GM11168 (cell line): ENCODE measurements around the gene RNF44.

Source experiments
- in situ Hi-C: fragments of 300-500 bp; cut with MboI; formaldehyde crosslinking; loops from one replicate; pipeline ENCODE4 v1.12.0; 2022; ENCODE audit warnings: low sequenced_read_pairs; ENCODE audit not compliant: unreplicated experiment

Gene RNF44

GRCh38 chr5:176537554-176538229, 490 bp upstream of the RNF44 start:
- in situ Hi-C loops = no loop called here

GRCh38 chr5:176536132-176536901, 885 bp downstream of the RNF44 start:
- in situ Hi-C loops = no loop called here

- in situ Hi-C loops = no loop called here
These were observed 1.5 kb downstream of the RNF44 start for GRCh38 chr5:176535664-176536131.

- in situ Hi-C loops = no loop called here
These were observed 2.0 kb downstream of the RNF44 start for GRCh38 chr5:176535101-176535663.

- in situ Hi-C loops = no loop called here
These were observed 2.6 kb downstream of the RNF44 start for GRCh38 chr5:176534640-176535039.

- in situ Hi-C loops = no loop called here
These were observed 3.1 kb downstream of the RNF44 start for GRCh38 chr5:176533894-176534611.

GRCh38 chr5:176533390-176533789, 3.8 kb downstream of the RNF44 start:
- in situ Hi-C loops = no loop called here

- in situ Hi-C loops = no loop called here
These were observed 4.4 kb downstream of the RNF44 start for GRCh38 chr5:176532795-176533194.

GRCh38 chr5:176531902-176532493, 5.2 kb downstream of the RNF44 start:
- in situ Hi-C loops = no loop called here

GRCh38 chr5:176530983-176531901, 6.0 kb downstream of the RNF44 start:
- in situ Hi-C loops = no loop called here

GRCh38 chr5:176530393-176530982, 6.7 kb downstream of the RNF44 start:
- in situ Hi-C loops = no loop called here

GRCh38 chr5:176529741-176530141, 7.5 kb downstream of the RNF44 start:
- in situ Hi-C loops = no loop called here

GRCh38 chr5:176529116-176529740, 8.0 kb downstream of the RNF44 start:
- in situ Hi-C loops = no loop called here

GRCh38 chr5:176528761-176529115, 8.5 kb downstream of the RNF44 start:
- in situ Hi-C loops = no loop called here

GRCh38 chr5:176528301-176528700, 8.9 kb downstream of the RNF44 start:
- in situ Hi-C loops = no loop called here

GRCh38 chr5:176527246-176528222, 9.7 kb downstream of the RNF44 start:
- in situ Hi-C loops = no loop called here

- in situ Hi-C loops = no loop called here
These were observed 10.7 kb downstream of the RNF44 start for GRCh38 chr5:176526462-176526861.
